GM13976 (cell line): Measurements from ENCODE around the gene RNU2-63P.
"Not testable (repeated sequence)": the region's sequence is repeated elsewhere in the genome, so short reads cannot be mapped to it uniquely, and the experiment has no call there.

Source experiments
- DNase-seq: peaks from one replicate; pipeline ENCODE4 v3.0.0; 2012; ENCODE audit warnings: low spot score
- CTCF ChIP-seq: IDR thresholded peaks from 2 replicates; pipeline ENCODE4 v1.5.1; 2012; ENCODE audit warnings: borderline replicate concordance, mild to moderate bottlenecking; ENCODE audit not compliant: insufficient read depth; ENCODE audit errors: extremely low read depth, missing control alignments, control extremely low read depth
- in situ Hi-C: fragments of 300-500 bp; cut with MboI; formaldehyde crosslinking; loops from one replicate; pipeline ENCODE4 v1.12.0; 2022; ENCODE audit warnings: low sequenced_read_pairs, mixed read lengths, inconsistent platforms; ENCODE audit not compliant: unreplicated experiment

The RNU2-63P gene

GRCh38 chr2:88028931-88029330 lies 12.6 kb upstream of the RNU2-63P start:
- in situ Hi-C loops = no loop called here
- DNase-seq = no peak
- no peak for TF ChIP-seq CTCF

DNA sequence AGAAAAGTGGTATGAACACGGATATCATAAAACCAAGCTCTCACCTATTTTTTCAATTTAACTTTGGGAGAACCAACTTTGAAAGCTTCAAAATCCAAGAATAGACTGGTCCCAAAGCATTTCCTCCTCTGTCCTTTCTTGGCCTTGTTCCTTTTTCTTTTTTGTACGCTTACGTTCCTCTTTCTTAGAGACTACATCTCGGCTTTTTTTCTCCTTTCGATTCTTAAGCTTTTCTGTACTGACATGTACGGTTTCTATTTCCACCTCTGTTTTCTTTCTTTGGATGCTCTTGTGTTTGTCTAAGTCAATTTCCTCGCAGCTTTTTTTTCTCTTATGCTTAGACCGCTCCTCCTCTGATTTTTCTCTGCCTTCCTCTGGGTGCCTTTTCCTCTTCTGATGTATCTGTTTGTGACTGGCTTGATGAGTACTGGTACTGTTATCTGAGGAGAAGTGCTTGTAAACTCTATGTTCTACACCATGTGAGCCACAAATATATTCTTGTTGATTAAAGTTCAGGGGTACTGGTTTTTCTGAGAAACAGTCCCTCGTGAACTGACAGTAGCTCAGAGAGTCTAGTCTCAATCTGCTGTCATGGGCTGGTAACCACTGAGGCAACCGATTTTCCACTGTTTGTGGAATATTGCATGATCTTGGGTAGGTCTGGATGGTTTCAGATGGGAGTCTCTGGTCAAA lies 11.5 kb upstream of the RNU2-63P start:
- in situ Hi-C loops = no loop called here
- TF ChIP-seq CTCF = no peak
- DNase-seq = no peak

DNA sequence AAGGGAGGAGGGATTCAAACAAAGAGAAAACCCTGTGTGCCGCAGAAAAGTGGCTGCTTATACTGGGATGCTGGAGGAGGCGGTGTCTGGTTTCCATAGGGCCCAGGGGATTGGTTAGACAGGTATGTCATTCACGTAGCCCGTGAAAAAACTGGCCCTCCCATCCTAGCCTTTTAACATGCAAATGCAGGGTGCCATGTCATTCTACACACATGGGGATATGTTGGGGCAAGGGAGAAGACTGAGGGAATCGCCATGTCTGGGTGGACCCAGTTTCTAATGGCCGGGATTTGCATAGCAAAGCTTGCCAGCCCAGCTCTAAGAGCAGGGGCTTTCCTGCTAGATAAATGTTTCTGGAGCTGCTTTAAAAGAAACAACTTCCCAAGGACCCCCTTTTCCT lies 8.2 kb upstream of the RNU2-63P start:
- in situ Hi-C loops = no loop called here

DNA sequence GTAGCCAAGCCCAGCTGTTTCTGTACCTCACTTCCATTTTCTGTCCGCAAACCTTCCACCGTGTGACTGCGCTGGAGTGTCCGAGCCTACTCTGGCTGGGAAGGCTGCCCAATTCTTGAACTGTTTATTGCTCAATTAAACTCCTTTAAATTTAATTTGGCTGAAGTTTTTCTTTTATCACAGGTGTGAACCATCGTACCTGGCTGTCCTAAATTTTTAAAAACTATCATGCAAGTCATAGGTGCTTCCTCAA lies 6.2 kb upstream of the RNU2-63P start:
- DNase-seq = no peak
- no peak for TF ChIP-seq CTCF
- in situ Hi-C loops = no loop called here

More for the DNA sequence above, 8.2 kb upstream of the RNU2-63P start:
- no peak for TF ChIP-seq CTCF
- no peak for DNase-seq

- in situ Hi-C loops = no loop called here
- no peak for TF ChIP-seq CTCF
- DNase-seq = no peak
These were observed 3.6 kb upstream of the RNU2-63P start for GRCh38 chr2:88019985-88020384.

DNA sequence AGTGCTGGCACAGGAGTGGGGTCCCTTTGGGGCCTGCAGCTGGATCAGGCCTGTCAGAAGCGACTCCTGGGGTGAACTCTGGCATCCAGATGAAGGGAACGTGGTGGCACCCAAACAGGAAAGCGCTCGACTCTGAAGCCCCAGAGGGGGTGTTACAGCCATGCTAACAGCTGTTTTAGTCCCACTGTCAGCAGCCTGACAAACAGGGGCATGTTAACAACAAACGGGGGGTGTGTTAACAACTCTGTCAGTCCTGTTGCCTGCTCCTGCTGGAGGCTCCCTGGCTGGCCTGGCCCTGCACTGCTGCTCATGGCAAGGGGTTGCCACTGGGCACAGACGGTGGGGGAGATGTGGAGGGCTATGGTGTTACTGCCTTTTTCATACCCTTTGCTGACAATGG lies 2.6 kb upstream of the RNU2-63P start:
- DNase-seq = no peak
- in situ Hi-C loops = no loop called here
- no peak for TF ChIP-seq CTCF

- DNase-seq, in situ Hi-C loops: not testable (repeated sequence)
These were observed 1.9 kb upstream of the RNU2-63P start for GRCh38 chr2:88018077-88018805.

DNA sequence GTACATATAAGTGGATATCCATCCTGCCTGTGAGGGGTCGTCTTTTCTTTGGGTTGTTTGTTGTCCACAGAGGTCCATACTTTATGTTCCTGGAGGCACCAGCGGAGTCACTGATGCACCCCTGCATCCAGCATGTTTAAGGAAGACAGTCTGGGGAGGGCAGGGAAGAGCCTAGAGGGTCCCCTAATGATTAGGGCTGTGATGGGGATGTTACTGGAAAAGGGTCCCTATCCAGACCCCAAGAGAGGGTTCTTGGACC lies 1.4 kb upstream of the RNU2-63P start:
- in situ Hi-C loops, DNase-seq: not testable (repeated sequence)
